CD4-positive, alpha-beta T cell (primary cell): ENCODE data around the gene ENAM. TPM values are rescaled to one million over a fixed set of nuclear protein-coding genes. Genes with fewer than 3 reads are reported as not detected.

ENCODE experiments used
- ATAC-seq: fragments of 200-7000 bp; cut with Tn5 transposase; one replicate; pipeline ENCODE4 v1.10.0; 2022; ENCODE audit warnings: mild to moderate bottlenecking; ENCODE audit not compliant: poor library complexity
- CTCF ChIA-PET: fragments of 350-600 bp; sonication (Branson Sonifier 250); formaldehyde crosslinking; loops from one replicate; lab custom pipeline; 2021; ENCODE audit warnings: antibody characterized with exemption, inconsistent platforms; lab: Charles Lee
- POLR2A ChIA-PET: fragments of 350-600 bp; sonication (Branson Sonifier 250); formaldehyde crosslinking; loops from one replicate; lab custom pipeline; 2021; ENCODE audit warnings: antibody characterized with exemption, inconsistent platforms; lab: Charles Lee
- DNase-seq, 14 experiments: peaks; one replicate each; pipeline ENCODE4 v3.0.0-alpha.2; 2013 to 2020; ENCODE audit warnings: mixed read lengths in 2 of 14
- H3K27ac ChIP-seq, 2 donors: one replicate each; pipeline versions ENCODE4 v1.5.1 to v1.7.0; 2013; ENCODE audit warnings: low read length in 2 of 2, low read depth in 1 of 2, mild to moderate bottlenecking in 1 of 2
- H3K27me3 ChIP-seq, 2 experiments: 1 replicate in 1 of 2; 2 replicates in 1 of 2; pipeline versions ENCODE4 v1.6.1 to v1.7.0; 2013; ENCODE audit warnings: low read length in 2 of 2, control low read depth in 1 of 2, mild to moderate bottlenecking in 1 of 2, moderate library complexity in 1 of 2; ENCODE audit not compliant: insufficient read depth in 2 of 2, control insufficient read depth in 1 of 2
- H3K36me3 ChIP-seq: one replicate; pipeline ENCODE4 v1.6.1; 2013; ENCODE audit warnings: low read length, control low read depth; ENCODE audit not compliant: insufficient read depth
- H3K4me1 ChIP-seq: one replicate; pipeline ENCODE4 v1.6.1; 2013; ENCODE audit warnings: low read length, control low read depth; ENCODE audit not compliant: insufficient read depth
- H3K4me3 ChIP-seq: one replicate; pipeline ENCODE4 v1.5.1; 2013; ENCODE audit warnings: mild to moderate bottlenecking, low read length, moderate library complexity
- H3K9me3 ChIP-seq, 2 experiments: 1 replicate in 1 of 2; 2 replicates in 1 of 2; pipeline versions ENCODE4 v1.6.1 to v1.7.0; 2013; ENCODE audit warnings: low read length in 2 of 2, mild to moderate bottlenecking in 2 of 2, control low read depth in 1 of 2, moderate library complexity in 1 of 2; ENCODE audit not compliant: control insufficient read depth in 1 of 2, insufficient read depth in 1 of 2
- H3K27ac Mint-ChIP-seq: one replicate; pipeline ENCODE4 v1.8.0; 2020; ENCODE audit warnings: mixed read lengths
- H3K27me3 Mint-ChIP-seq: one replicate; pipeline ENCODE4 v1.8.0; 2021; ENCODE audit warnings: mixed read lengths
- H3K36me3 Mint-ChIP-seq: one replicate; pipeline ENCODE4 v1.8.0; 2021; ENCODE audit warnings: low read depth, mixed read lengths
- H3K4me1 Mint-ChIP-seq: one replicate; pipeline ENCODE4 v1.8.0; 2021; ENCODE audit warnings: low read depth, mixed read lengths
- H3K4me3 Mint-ChIP-seq: one replicate; pipeline ENCODE4 v1.8.0; 2020; ENCODE audit warnings: mild to moderate bottlenecking, mixed read lengths
- H3K9me3 Mint-ChIP-seq: one replicate; pipeline ENCODE4 v1.8.0; 2020; ENCODE audit warnings: mixed read lengths
- intact Hi-C, 2 experiments: fragments of 100-400 bp; cut with DNase I in 1 of 2; cut with micrococcal nuclease in 1 of 2; formaldehyde crosslinking; loops; one replicate each; pipeline versions ENCODE4 v1.15.1 to v1.9.0; 2023 to 2025; cut with DNase I, micrococcal nuclease
- total RNA-seq, 174 experiments: library from RNA in 2 of 174; stranded (reverse) in 2 of 174; gene quantifications; one replicate each; pipeline ENCODE4 v1.2.3 and lab custom pipeline; 2021 to 2026
- TF ChIP-seq, protein P1 (sequence below): fragments of 200-600 bp; IDR thresholded peaks from one replicate; pipeline ENCODE4 v1.8.0; 2022; ENCODE audit warnings: antibody characterized with exemption, mild to moderate bottlenecking

Gene ENAM
- total RNA-seq, 2 experiments from 2014 or later, result not detected

DNA sequence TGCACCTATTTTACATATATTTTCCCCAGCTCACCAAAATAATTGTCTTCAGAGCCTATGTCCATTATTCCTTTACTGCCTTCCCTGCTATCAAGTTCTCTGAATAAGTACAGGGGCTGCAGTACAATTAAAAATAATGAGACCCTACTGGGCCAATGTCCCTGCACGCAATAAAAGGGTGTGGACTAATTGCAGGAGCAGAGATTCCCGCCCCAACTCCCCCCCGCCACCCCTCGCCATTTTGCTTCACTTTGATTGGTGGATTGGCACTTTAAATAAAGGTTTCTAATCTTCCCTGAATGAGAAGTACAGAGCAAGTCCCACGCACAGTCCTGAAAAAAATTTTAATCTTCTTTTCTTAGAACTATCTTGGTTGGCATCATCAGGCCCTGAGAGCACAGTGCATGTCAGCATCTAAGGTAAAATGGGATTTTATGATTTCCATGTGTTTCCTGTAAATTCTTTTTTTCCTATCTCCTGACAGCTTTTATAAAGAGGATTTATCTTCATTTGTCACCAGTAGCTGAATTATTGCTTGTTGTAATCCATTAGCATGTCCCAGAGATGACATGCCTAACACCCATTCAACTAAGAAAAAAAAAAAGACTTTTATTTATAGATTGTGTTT is 36.5 kb upstream of the ENAM start, which contains the start of gene AMBN:
Gene AMBN (plus strand): TSS at position 302 of the 628 bp plus-strand sequence. CDS start 103 bp downstream, at position 405.
- H3K4me3 Mint-ChIP-seq, result no peak within 1 kb of the TSS
- Histone ChIP-seq H3K27me3 (no peaks in the 10 kb centered on the region), H3K4me3 (no peak within 1 kb of the TSS), H3K9me3 (no peaks in the 10 kb centered on the region), H3K4me1 (no peaks in the 10 kb centered on the region), H3K27ac (no peak within 1 kb of the TSS), H3K36me3 (no peaks in the 10 kb centered on the region)
- POLR2A ChIA-PET, result no interaction called here
- H3K27ac Mint-ChIP-seq, result no peak within 1 kb of the TSS
- TF ChIP-seq, protein P1, sequence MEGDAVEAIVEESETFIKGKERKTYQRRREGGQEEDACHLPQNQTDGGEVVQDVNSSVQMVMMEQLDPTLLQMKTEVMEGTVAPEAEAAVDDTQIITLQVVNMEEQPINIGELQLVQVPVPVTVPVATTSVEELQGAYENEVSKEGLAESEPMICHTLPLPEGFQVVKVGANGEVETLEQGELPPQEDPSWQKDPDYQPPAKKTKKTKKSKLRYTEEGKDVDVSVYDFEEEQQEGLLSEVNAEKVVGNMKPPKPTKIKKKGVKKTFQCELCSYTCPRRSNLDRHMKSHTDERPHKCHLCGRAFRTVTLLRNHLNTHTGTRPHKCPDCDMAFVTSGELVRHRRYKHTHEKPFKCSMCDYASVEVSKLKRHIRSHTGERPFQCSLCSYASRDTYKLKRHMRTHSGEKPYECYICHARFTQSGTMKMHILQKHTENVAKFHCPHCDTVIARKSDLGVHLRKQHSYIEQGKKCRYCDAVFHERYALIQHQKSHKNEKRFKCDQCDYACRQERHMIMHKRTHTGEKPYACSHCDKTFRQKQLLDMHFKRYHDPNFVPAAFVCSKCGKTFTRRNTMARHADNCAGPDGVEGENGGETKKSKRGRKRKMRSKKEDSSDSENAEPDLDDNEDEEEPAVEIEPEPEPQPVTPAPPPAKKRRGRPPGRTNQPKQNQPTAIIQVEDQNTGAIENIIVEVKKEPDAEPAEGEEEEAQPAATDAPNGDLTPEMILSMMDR, result no peak
- peaks cover 4% of the 10 kb centered on the region for H3K27me3 Mint-ChIP-seq
- intact Hi-C loops, result no loop called here
- no peaks in the 10 kb centered on the region for H3K4me1 Mint-ChIP-seq
- ATAC-seq, result no peak
- DNase-seq, result no peak
- no peaks in the 10 kb centered on the region for H3K36me3 Mint-ChIP-seq
- no peaks in the 10 kb centered on the region for H3K9me3 Mint-ChIP-seq
- CTCF ChIA-PET, result no interaction called here

DNA sequence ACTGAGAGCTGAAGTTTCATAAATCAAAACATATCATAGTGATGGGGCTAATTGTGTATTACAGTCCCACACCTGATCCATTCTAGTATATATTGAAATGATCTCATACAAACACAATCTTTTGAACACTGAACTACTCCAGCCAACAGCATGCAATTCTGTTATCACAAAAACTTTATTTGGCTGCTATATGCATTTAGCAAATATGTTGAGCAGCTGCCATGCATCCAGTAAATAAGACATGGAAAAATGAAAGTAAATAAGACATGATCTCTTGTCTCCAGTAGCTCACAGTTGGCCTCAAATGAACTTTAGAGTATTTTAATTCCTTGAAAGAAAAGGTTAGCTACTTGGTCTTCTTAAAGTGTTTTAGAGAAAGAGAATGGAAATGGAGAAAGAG is 34.3 kb upstream of the ENAM start:
- intact Hi-C loops, result no loop called here
- CTCF ChIA-PET, result no interaction called here
- no peak for DNase-seq
- ATAC-seq, result no peak
- H3K9me3 Mint-ChIP-seq, result no peaks in the 10 kb centered on the region
- H3K4me3 ChIP-seq, result no peak overlapping the region
- POLR2A ChIA-PET, result no interaction called here
- H3K27ac ChIP-seq, result no peak overlapping the region
- no peaks in the 10 kb centered on the region for H3K4me1 Mint-ChIP-seq
- H3K36me3 ChIP-seq, result no peaks in the 10 kb centered on the region
- TF ChIP-seq, protein P1, result no peak
- H3K27ac Mint-ChIP-seq, result no peak overlapping the region
- H3K27me3 ChIP-seq, result no peaks in the 10 kb centered on the region
- no peaks in the 10 kb centered on the region for H3K36me3 Mint-ChIP-seq
- H3K9me3 ChIP-seq, result no peaks in the 10 kb centered on the region
- H3K27me3 Mint-ChIP-seq, result peaks cover 4% of the 10 kb centered on the region
- no peaks in the 10 kb centered on the region for H3K4me1 ChIP-seq
- no peak overlapping the region for H3K4me3 Mint-ChIP-seq

DNA sequence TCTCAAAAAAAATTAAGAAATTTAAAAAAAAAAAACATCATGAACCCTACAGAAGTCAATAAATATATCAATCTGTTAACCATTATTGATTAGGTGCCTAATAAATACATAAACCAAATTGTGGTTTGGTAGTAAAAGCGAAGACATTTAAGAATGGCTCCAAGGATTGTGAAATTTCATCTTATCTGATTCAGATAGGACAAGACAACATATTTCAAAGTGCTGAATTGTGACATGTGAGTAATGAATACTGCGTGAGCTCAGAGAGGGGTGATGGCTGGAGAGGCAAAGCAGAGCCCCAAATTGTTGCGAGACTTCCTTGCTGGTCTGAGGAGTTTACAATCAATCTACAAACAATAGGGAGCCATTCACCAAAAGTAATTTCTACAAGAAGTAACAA is 28.2 kb upstream of the ENAM start:
- H3K27ac Mint-ChIP-seq, result no peak overlapping the region
- Histone ChIP-seq H3K27ac (no peak overlapping the region), H3K27me3 (no peaks in the 10 kb centered on the region), H3K36me3 (no peaks in the 10 kb centered on the region), H3K4me1 (no peaks in the 10 kb centered on the region), H3K9me3 (no peaks in the 10 kb centered on the region), H3K4me3 (no peak overlapping the region)
- intact Hi-C loops, result loop anchor here (2.0 to 5.0 kb wide), 2 partner anchors 407 to 1702 kb away; no protein-coding TSS in a partner anchor
- TF ChIP-seq, protein P1, result no peak
- H3K4me3 Mint-ChIP-seq, result no peak overlapping the region
- no peak for DNase-seq
- no peak for ATAC-seq
- H3K27me3 Mint-ChIP-seq, result peaks cover 4% of the 10 kb centered on the region
- H3K36me3 Mint-ChIP-seq, result no peaks in the 10 kb centered on the region
- CTCF ChIA-PET, result interaction anchor here (0.8 to 1.7 kb wide), 2 partner anchors 410 to 1703 kb away, joined by 3 to 5 read pairs; no protein-coding TSS in a partner anchor
- H3K9me3 Mint-ChIP-seq, result no peaks in the 10 kb centered on the region
- H3K4me1 Mint-ChIP-seq, result no peaks in the 10 kb centered on the region
- POLR2A ChIA-PET, result no interaction called here
